MM.1S (cell line): ENCODE results near the gene ZNF286A.
"Not testable (repeated sequence)": the region's sequence is repeated elsewhere in the genome, so short reads cannot be mapped to it uniquely, and the experiment has no call there.

Source experiments
- DNase-seq: peaks from one replicate; pipeline ENCODE4 v3.0.0-alpha.2; 2015
- H2AFZ ChIP-seq: fragments of 300-600 bp; sonication (generic); 2 replicates; pipeline ENCODE4 v1.6.0; 2016; ENCODE audit warnings: antibody characterized with exemption, low read length
- H3F3A ChIP-seq: fragments of 300-600 bp; sonication (generic); 2 replicates; pipeline ENCODE4 v1.6.1; 2016; ENCODE audit warnings: mild to moderate bottlenecking, antibody characterized with exemption, low read length, moderate library complexity, mixed read lengths; ENCODE audit not compliant: insufficient read depth
- H3K27ac ChIP-seq: fragments of 300-600 bp; sonication (generic); 2 replicates; pipeline ENCODE4 v1.5.1; 2016; ENCODE audit warnings: mild to moderate bottlenecking, low read length
- H3K27me3 ChIP-seq: fragments of 300-600 bp; sonication (generic); replicated peaks from 2 replicates; pipeline ENCODE4 v1.6.0; 2016; ENCODE audit warnings: low read length; ENCODE audit not compliant: insufficient read depth
- H3K36me3 ChIP-seq: fragments of 300-600 bp; sonication (generic); replicated peaks from 2 replicates; pipeline ENCODE4 v1.6.1; 2016; ENCODE audit warnings: mild to moderate bottlenecking, low read length, mixed read lengths; ENCODE audit not compliant: insufficient read depth
- H3K4me1 ChIP-seq: fragments of 300-600 bp; sonication (generic); 2 replicates; pipeline ENCODE4 v1.6.1; 2016; ENCODE audit warnings: low read length, mixed read lengths
- H3K4me2 ChIP-seq: fragments of 300-600 bp; sonication (generic); 2 replicates; pipeline ENCODE4 v1.6.0; 2016; ENCODE audit warnings: low read depth, low read length
- H3K4me3 ChIP-seq: fragments of 300-600 bp; sonication (generic); 2 replicates; pipeline ENCODE4 v1.5.1; 2016; ENCODE audit warnings: low read length, mixed read lengths
- H3K79me2 ChIP-seq: fragments of 300-600 bp; sonication (generic); 2 replicates; pipeline ENCODE4 v1.6.1; 2016; ENCODE audit warnings: mixed run types, low read length, mixed read lengths
- H3K9ac ChIP-seq: fragments of 300-600 bp; sonication (generic); 2 replicates; pipeline ENCODE4 v1.6.1; 2016; ENCODE audit warnings: low read length, mixed read lengths
- H3K9me2 ChIP-seq: fragments of 300-600 bp; sonication (generic); replicated peaks from 2 replicates; pipeline ENCODE4 v1.6.1; 2016; ENCODE audit warnings: mild to moderate bottlenecking, low read length, mixed read lengths; ENCODE audit not compliant: insufficient read depth
- H3K9me3 ChIP-seq: fragments of 300-600 bp; sonication (generic); replicated peaks from 2 replicates; pipeline ENCODE4 v1.6.1; 2016; ENCODE audit warnings: mild to moderate bottlenecking, low read length, mixed read lengths; ENCODE audit not compliant: insufficient read depth
- H4K20me1 ChIP-seq: fragments of 300-600 bp; sonication (generic); 2 replicates; pipeline ENCODE4 v1.6.1; 2016; ENCODE audit warnings: mild to moderate bottlenecking, low read length, moderate library complexity, mixed read lengths; ENCODE audit not compliant: insufficient read depth
- EZH2 ChIP-seq: fragments of 300-600 bp; sonication (generic); optimal IDR thresholded peaks from 2 replicates; pipeline ENCODE3; 2017; ENCODE audit warnings: low read depth, mild to moderate bottlenecking, antibody characterized with exemption, low read length, mixed read lengths
- EZH2phosphoT487 ChIP-seq: fragments of 300-600 bp; sonication (generic); IDR thresholded peaks from 2 replicates; pipeline ENCODE4 v1.6.1; 2018; ENCODE audit warnings: antibody characterized with exemption, low read length
- TF ChIP-seq, protein P1 (sequence below): fragments of 300-600 bp; sonication (generic); IDR thresholded peaks from 2 replicates; pipeline ENCODE4 v1.5.1; 2016; ENCODE audit warnings: antibody characterized with exemption, low read length, mixed read lengths

The ZNF286A gene

DNA sequence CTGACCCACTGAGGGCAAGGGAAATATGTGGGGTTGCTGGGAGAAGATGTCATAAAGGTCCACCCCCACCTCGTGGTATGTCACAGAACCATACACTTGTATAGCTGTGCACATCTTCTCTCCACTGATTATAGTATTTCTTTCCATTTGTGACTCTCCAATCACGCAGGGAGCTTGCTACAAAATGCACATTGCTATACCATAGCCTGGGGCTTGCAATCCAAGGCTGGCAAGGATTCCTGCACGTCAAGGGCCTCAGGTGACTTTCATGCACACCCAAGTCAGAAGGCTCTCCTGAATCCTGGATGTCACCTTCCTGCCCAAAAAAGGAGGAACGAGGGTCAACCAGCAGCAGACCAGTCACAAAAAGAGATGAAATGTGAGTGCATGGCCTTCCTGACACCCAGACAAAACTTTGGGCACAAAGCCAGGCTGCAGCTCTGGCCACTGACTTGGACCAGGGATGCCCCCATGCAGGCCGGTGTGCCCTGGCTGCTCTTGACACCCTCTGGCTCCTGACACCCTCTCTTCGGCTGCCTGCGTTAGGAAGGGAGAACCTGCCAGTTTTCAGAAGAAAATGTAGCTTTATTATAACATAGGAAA is 44.6 kb downstream of the ZNF286A start:
- no peak for DNase-seq
- H3K9me2 ChIP-seq: no peaks in the 10 kb centered on the region
- no peaks in the 10 kb centered on the region for H3K36me3 ChIP-seq
- H3K4me3 ChIP-seq: no peak overlapping the region
- no peak overlapping the region for H3K9ac ChIP-seq
- H4K20me1 ChIP-seq: no peaks in the 10 kb centered on the region
- no peaks in the 10 kb centered on the region for H3K4me1 ChIP-seq
- no peak for TF ChIP-seq EZH2phosphoT487
- TF ChIP-seq, protein P1, sequence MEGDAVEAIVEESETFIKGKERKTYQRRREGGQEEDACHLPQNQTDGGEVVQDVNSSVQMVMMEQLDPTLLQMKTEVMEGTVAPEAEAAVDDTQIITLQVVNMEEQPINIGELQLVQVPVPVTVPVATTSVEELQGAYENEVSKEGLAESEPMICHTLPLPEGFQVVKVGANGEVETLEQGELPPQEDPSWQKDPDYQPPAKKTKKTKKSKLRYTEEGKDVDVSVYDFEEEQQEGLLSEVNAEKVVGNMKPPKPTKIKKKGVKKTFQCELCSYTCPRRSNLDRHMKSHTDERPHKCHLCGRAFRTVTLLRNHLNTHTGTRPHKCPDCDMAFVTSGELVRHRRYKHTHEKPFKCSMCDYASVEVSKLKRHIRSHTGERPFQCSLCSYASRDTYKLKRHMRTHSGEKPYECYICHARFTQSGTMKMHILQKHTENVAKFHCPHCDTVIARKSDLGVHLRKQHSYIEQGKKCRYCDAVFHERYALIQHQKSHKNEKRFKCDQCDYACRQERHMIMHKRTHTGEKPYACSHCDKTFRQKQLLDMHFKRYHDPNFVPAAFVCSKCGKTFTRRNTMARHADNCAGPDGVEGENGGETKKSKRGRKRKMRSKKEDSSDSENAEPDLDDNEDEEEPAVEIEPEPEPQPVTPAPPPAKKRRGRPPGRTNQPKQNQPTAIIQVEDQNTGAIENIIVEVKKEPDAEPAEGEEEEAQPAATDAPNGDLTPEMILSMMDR: no peak
- no peak for TF ChIP-seq EZH2
- no peak overlapping the region for H3K4me2 ChIP-seq
- no peak overlapping the region for H2AFZ ChIP-seq
- no peaks in the 10 kb centered on the region for H3F3A ChIP-seq
- no peak overlapping the region for H3K27ac ChIP-seq
- no peaks in the 10 kb centered on the region for H3K79me2 ChIP-seq
- no peaks in the 10 kb centered on the region for H3K27me3 ChIP-seq
- H3K9me3 ChIP-seq: no peaks in the 10 kb centered on the region

DNA sequence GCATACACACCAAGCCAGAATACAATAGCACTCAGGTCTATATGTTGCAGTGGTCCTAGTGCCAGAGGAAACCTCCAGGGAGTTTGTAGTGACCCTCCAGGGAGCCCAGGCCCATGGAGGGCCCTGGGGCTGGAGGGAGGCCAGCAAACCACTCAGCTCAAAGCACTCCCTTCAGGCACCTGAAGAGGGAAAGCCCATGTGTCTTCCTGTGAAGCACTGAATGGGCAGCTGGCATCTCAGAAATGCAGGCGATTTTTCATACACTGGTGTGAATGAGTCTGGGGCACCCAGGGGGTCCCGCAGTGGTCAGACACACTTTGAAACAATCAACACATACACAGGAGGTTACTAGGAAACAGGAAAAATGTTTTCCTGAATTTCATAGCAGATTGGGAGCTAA is 45.3 kb downstream of the ZNF286A start:
- Histone ChIP-seq H4K20me1 (no peaks in the 10 kb centered on the region), H3K9me2 (no peaks in the 10 kb centered on the region), H3K9ac (no peak overlapping the region), H2AFZ (no peak overlapping the region), H3K4me1 (no peaks in the 10 kb centered on the region), H3K27me3 (no peaks in the 10 kb centered on the region), H3K36me3 (no peaks in the 10 kb centered on the region), H3K4me3 (no peak overlapping the region), H3K27ac (no peak overlapping the region), H3F3A (no peaks in the 10 kb centered on the region), H3K9me3 (no peaks in the 10 kb centered on the region), H3K4me2 (no peak overlapping the region), H3K79me2 (no peaks in the 10 kb centered on the region)
- DNase-seq: no peak
- TF ChIP-seq, protein P1: no peak
- no peak for TF ChIP-seq EZH2phosphoT487
- no peak for TF ChIP-seq EZH2

DNA sequence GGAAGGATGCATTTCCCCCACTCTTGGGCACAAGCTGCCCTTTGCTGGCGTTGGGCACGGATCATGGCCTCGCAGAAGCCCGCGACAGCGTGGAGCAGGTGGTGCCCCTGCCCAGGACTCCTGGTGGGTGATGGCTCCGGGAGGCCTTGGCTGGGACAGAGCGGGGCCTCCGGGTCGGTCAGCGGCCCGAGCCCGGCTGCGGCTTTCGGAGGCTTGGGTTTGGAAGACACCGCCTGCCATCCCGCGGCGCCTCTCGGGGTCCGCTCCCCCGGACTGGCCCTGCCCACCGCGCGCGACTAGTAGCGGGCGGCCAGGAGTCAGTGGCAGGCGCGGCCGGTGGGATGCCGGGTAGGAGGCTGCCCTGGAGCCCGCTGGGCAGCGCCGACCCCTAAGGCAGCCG is 49.9 kb downstream of the ZNF286A start:
- not testable (repeated sequence) for H3F3A ChIP-seq, H3K9me2 ChIP-seq, H3K4me1 ChIP-seq, H3K27ac ChIP-seq, H4K20me1 ChIP-seq, H2AFZ ChIP-seq, H3K9me3 ChIP-seq, H3K4me3 ChIP-seq, H3K27me3 ChIP-seq, H3K79me2 ChIP-seq, H3K36me3 ChIP-seq, H3K9ac ChIP-seq, H3K4me2 ChIP-seq, DNase-seq

DNA sequence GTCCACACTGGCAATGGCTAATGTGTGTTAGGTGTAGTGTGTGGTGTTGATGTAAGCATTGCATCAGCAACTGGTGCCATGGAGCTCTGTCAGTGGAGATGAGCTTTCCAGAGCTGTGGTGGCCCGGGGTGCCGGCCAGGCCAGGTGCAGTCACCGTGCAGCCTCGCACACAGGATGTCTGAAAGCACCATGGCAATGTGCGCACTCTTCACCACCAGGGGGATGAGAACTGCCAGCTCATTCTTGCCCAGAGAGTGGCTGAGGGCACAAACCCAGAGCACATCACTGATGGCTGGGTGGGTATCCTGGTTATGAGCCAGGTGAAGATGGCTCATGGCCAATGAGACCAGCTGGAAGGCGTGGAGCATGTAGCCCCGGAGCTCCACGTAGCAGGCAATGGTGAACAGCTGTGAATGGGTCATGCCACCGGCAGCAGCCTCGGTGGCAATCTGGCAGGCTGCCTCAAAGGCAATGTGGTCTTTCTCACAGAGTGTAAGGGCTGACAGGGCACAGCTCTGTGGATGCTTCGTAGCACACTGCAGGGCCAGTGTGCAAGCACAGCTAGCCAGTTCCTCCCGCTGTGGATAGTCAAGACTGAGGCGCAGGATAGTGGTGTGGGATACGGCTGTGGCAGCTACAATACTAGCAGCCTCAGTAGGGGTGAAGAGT is 69.4 kb downstream of the ZNF286A start:
- not testable (repeated sequence) for H3K79me2 ChIP-seq, H3K9ac ChIP-seq, H3K36me3 ChIP-seq, H3K4me3 ChIP-seq, H3K4me2 ChIP-seq, H3K9me3 ChIP-seq, DNase-seq, H3K9me2 ChIP-seq, H4K20me1 ChIP-seq, H3K27ac ChIP-seq, H3K27me3 ChIP-seq, H3K4me1 ChIP-seq, H3F3A ChIP-seq, H2AFZ ChIP-seq
